ENCODE measurements around the gene UBE3C. TPM values are rescaled to one million over a fixed set of nuclear protein-coding genes. Genes with fewer than 3 reads are reported as not detected.

Gene UBE3C
- total and polyA plus RNA-seq, 9 of the 15 experiments (the other 6 are each of a cell fraction or from before 2014, with no cell fraction given): 9.6 to 91.7 (median 75.4) TPM

DNA sequence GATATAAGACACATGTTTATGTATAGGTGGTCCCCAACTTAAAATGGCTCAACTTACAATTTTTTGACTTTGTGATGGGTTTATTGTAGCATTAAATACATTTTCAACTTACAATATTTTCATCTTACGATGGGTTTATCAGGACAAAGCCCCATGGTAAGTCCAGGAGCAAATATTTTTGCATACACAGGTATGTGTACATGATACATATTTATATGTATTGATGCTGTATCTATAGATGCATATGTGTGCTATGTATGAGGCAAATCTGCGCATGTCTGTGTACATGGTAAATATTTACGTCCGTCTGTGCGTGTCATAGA is 664 bp upstream of the UBE3C start (continued):
- TF ChIP-seq FOXA1 (IDR thresholded peaks at IDR 0.05; ENCODE audit: borderline replicate concordance) (no peak), MBD2 (IDR thresholded peaks at IDR 0.05; ENCODE audit: borderline replicate concordance, low read depth) (no peak), MCM7 (IDR thresholded peaks at IDR 0.05) (no peak), POLR2B (IDR thresholded peaks at IDR 0.05; ENCODE audit: low read depth, partially characterized antibody) (peak; percentile 4), BRCA1 (IDR thresholded peaks at IDR 0.05) (no peak), BRCA1 (CRISPR knock-in tag; IDR thresholded peaks at IDR 0.05) (no peak), POU5F1 (IDR thresholded peaks at IDR 0.05; ENCODE audit: borderline replicate concordance, low read depth, low read length, partially characterized antibody) (no peak), MECOM (CRISPR knock-in tag; IDR thresholded peaks at IDR 0.05) (peak; percentile 61; the same call in 1 of the 2 replicates), HMGN3 (IDR thresholded peaks at IDR 0.05; ENCODE audit: borderline replicate concordance, extremely low read depth, insufficient read length, low read depth, low read length) (no peak), GATAD2A (IDR thresholded peaks at IDR 0.05) (no peak), RFX1 (IDR thresholded peaks at IDR 0.05) (no peak), SNIP1 (IDR thresholded peaks at IDR 0.05; ENCODE audit: low read depth) (no peak), XRCC4 (IDR thresholded peaks at IDR 0.05; ENCODE audit: extremely low read depth, insufficient read depth, insufficient read length) (no peak)
- TF ChIP-seq, protein P1, sequence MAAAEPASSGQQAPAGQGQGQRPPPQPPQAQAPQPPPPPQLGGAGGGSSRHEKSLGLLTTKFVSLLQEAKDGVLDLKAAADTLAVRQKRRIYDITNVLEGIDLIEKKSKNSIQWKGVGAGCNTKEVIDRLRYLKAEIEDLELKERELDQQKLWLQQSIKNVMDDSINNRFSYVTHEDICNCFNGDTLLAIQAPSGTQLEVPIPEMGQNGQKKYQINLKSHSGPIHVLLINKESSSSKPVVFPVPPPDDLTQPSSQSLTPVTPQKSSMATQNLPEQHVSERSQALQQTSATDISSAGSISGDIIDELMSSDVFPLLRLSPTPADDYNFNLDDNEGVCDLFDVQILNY (CRISPR knock-in tag; IDR thresholded peaks at IDR 0.05): 0 out of 2 replicates have a peak, but pooled peaks have one; percentile 4
- TF ChIP-seq, protein P2, sequence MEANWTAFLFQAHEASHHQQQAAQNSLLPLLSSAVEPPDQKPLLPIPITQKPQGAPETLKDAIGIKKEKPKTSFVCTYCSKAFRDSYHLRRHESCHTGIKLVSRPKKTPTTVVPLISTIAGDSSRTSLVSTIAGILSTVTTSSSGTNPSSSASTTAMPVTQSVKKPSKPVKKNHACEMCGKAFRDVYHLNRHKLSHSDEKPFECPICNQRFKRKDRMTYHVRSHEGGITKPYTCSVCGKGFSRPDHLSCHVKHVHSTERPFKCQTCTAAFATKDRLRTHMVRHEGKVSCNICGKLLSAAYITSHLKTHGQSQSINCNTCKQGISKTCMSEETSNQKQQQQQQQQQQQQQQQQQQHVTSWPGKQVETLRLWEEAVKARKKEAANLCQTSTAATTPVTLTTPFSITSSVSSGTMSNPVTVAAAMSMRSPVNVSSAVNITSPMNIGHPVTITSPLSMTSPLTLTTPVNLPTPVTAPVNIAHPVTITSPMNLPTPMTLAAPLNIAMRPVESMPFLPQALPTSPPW (CRISPR knock-in tag; IDR thresholded peaks at IDR 0.05): no peak
- TF ChIP-seq, protein P3, sequence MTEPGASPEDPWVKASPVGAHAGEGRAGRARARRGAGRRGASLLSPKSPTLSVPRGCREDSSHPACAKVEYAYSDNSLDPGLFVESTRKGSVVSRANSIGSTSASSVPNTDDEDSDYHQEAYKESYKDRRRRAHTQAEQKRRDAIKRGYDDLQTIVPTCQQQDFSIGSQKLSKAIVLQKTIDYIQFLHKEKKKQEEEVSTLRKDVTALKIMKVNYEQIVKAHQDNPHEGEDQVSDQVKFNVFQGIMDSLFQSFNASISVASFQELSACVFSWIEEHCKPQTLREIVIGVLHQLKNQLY (CRISPR knock-in tag; conservative IDR thresholded peaks at IDR 0.05): no peak
- TF ChIP-seq, protein P4, sequence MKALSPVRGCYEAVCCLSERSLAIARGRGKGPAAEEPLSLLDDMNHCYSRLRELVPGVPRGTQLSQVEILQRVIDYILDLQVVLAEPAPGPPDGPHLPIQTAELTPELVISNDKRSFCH (CRISPR knock-in tag; IDR thresholded peaks at IDR 0.05): no peak
- TF ChIP-seq, protein P4 (tag; IDR thresholded peaks at IDR 0.05): no peak
- TF ChIP-seq, protein P5, sequence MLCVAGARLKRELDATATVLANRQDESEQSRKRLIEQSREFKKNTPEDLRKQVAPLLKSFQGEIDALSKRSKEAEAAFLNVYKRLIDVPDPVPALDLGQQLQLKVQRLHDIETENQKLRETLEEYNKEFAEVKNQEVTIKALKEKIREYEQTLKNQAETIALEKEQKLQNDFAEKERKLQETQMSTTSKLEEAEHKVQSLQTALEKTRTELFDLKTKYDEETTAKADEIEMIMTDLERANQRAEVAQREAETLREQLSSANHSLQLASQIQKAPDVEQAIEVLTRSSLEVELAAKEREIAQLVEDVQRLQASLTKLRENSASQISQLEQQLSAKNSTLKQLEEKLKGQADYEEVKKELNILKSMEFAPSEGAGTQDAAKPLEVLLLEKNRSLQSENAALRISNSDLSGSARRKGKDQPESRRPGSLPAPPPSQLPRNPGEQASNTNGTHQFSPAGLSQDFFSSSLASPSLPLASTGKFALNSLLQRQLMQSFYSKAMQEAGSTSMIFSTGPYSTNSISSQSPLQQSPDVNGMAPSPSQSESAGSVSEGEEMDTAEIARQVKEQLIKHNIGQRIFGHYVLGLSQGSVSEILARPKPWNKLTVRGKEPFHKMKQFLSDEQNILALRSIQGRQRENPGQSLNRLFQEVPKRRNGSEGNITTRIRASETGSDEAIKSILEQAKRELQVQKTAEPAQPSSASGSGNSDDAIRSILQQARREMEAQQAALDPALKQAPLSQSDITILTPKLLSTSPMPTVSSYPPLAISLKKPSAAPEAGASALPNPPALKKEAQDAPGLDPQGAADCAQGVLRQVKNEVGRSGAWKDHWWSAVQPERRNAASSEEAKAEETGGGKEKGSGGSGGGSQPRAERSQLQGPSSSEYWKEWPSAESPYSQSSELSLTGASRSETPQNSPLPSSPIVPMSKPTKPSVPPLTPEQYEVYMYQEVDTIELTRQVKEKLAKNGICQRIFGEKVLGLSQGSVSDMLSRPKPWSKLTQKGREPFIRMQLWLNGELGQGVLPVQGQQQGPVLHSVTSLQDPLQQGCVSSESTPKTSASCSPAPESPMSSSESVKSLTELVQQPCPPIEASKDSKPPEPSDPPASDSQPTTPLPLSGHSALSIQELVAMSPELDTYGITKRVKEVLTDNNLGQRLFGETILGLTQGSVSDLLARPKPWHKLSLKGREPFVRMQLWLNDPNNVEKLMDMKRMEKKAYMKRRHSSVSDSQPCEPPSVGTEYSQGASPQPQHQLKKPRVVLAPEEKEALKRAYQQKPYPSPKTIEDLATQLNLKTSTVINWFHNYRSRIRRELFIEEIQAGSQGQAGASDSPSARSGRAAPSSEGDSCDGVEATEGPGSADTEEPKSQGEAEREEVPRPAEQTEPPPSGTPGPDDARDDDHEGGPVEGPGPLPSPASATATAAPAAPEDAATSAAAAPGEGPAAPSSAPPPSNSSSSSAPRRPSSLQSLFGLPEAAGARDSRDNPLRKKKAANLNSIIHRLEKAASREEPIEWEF (CRISPR knock-in tag; IDR thresholded peaks at IDR 0.05): no peak

All from K562 (cell line).